Measurements from ENCODE around the gene SARDH.
A peak's percentile ranks its signal among the peaks of the same experiment; 100 is the strongest.

Gene SARDH

DNA sequence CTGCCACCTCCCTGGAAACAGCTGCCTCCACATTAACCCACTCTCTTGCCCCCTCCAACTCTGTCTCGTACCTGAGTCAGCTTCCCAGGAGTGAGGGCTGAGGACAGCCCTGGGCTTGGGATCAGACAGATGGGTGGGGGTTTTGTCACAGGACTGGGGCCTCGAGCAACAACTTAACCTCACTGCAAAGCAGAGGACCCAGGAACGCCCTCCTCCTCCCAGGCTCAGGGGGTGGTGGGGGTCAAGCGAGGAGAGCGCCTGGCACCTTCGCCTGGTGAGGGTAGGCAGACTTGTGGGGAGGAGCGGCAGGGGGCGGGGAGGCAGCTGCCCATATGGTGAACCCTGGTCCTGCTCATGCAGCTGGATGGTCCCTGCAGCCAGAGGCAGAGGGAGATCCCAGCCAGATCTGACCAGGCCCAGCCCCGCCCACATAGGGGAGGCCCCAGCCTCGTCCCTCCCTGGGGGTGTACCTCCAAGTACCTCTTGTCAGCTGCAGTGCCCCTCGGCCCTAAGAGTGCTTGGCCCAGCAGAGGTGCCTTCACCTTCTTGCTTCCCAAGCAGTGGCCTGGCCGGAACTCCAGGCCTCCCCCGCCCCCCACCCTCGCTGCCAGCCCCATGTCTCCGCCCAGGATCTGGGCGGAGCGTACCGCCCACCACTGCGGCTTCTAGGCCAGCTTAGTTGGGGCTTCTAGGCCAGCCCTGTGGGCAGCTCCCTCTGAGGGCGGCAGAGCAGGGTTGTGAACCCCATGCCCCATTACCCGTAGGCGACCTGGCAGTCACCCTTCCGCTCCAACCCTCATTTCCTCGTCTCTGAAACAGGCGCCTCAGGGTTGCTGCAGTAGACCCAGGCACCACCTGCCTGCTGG is at the start of gene SARDH:
Gene SARDH, minus strand, starts transcription at position 579 of the 866 bp plus-strand sequence. CDS start 4,179 bp downstream, outside the sequence.
- peak; percentile 47 for DNase-seq (ENCODE audit: low spot score)

DNA sequence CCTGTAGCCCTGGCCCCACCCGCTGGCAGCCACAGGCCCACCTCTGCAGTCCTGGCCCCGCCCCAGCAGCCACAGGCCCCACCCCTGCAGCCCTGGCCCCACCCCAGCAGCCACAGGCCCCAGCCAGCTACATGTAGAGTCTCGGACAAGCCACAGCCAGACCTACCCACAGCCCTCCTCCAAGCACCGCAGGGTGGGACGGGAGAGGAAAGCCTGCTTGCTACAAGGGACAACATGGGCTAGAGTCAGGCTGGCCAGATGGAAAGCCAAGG is 49.5 kb upstream of the SARDH start:
- DNase-seq (ENCODE audit: low spot score), result peak; percentile 82

GRCh38 chr9:133786907-133787753 is 49.0 kb upstream of the SARDH start:
- no peak for DNase-seq (ENCODE audit: low spot score)

- peak; percentile 71 for DNase-seq (ENCODE audit: low spot score)
Measured at GRCh38 chr9:133786371-133786753, 48.2 kb upstream of the SARDH start.

- DNase-seq (ENCODE audit: low spot score), result no peak
Measured at GRCh38 chr9:133785753-133786370, 47.7 kb upstream of the SARDH start.

- no peak for DNase-seq (ENCODE audit: low spot score)
Measured at GRCh38 chr9:133784731-133785561, 46.8 kb upstream of the SARDH start.

GRCh38 chr9:133783331-133783731 is 45.2 kb upstream of the SARDH start:
- no peak for DNase-seq (ENCODE audit: low spot score)

DNA sequence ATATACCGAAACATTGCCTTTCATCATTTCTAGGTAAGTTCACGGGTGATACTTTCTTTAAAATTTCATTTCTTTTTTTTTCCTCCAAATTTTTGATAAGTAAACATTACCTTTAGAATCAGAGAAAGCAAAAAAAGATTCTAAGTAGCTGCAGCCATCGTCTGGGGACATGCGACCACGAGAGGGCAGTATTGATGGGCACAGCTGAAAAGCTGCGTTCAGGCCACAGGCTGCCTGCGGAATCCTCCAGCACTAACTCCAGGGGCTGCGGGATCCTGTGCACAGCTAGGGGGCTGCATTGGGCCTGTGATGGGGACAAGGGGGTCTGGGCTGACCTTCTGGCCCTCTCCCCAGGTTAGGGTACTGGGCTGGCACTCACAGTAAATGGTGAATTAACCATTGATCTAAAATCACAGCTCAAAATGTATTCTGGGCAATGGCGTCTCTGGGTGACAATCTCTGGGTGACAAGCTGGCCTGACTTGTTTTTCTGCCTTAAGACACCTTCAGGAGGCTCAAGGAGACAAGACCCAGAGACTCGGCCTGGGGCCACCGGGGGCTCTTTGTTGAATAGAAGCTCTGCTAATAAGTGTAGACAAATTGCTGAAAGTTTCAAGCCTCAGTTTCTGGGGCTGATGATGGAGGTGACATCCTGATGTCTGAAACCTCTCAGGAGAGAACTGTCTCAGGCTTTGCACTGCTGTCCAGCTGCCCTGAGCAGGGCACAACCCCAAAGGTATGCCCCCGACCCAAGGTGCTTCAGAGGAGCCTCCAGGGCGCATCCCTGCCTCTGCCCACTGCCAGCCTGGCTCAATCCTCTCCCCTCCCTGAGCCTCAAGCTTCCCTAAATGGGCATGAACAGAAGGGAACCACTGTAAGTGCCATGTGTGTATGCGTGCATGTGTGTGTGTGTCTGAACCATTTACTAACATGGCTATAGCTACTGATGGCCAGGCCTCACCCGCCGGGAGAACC is 44.3 kb upstream of the SARDH start:
- peak; percentile 77 for DNase-seq (ENCODE audit: low spot score)

- DNase-seq (ENCODE audit: low spot score), result no peak
Measured at GRCh38 chr9:133781828-133782135, 43.6 kb upstream of the SARDH start.

DNA sequence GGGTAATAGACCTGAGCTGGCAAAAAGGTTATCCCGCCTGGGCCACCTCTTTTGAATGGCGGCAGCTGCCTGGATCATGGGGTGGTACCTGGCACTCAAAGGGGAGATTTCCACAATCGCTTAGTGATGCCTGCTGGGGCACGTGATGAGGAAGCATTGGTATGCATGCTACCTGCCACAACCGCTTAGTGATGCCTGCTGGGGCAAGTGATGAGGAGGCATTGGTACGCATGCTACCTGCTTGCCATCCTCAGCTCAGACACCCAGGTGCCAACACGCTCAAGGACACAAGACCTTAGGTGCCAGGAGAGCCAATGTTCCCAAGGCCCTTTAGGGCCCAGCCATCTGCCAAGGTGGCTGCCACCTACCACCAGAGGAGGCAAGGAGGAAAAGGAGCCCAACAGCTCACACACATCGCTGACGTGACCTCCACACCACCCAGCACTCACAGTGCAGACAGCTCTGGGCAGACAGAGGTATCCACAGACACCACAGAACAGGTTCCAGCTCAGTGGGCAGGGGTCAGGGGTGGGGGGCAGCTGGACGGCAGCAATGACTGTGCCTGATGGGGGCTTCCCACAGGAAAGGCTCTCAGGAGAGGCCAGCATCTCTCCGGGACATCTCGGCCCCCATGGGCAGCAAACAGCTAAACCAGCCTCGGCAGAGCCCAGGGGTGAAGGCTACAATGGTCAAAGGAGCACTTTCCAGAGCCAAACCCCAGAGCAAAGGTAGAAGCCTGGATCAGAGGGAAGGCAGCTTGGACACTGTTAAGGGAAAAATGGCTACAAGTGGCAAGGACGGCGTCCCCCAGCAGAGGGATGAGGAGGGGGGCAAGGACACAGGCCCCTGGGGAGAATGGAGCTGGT is 43.0 kb upstream of the SARDH start:
- DNase-seq (ENCODE audit: low spot score), result no peak

GRCh38 chr9:133780404-133780945 is 42.3 kb upstream of the SARDH start:
- DNase-seq (ENCODE audit: low spot score), result no peak

DNA sequence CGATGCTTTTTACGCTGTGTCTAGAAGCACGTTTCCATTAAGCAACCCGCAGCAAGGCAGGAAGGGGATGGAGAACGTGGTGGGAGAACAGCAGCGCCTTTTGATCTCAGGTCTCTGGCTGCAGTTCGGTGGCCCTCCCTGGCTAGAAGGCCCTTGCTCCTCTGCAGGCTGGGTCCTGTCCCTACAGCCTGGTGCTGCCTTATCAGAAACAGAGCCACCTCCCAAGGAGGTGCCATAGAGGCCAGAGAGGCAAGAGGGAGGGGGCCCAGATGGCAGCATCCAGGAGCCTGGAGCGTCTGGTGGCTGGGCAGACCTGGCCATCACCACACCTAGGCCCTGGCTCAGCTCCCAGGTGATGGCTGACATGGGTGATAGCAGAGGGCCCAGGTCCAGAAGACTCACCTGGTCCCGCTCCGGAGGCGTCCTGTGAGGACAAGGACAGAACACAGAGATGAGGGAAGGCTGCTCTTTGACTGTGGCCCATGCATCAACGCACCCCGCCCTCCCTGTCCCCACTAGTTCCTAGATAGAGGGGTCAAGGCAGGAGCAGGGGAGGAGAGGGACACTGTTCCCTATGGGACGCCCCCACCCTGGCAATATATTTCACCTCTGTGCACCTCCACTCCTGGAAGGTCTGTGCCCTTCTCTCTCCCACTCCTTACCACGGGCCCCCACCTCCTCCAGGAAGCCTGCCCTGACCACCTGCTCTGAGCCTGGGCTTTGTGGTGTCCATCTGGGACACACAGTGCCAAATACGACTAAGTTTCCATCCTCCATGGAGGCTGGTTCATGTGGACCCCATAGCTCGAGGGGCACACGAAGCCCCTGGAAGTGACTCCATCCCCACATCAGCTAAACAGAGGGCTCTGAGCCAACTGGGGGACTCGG is 41.6 kb upstream of the SARDH start:
- no peak for DNase-seq (ENCODE audit: low spot score)

DNA sequence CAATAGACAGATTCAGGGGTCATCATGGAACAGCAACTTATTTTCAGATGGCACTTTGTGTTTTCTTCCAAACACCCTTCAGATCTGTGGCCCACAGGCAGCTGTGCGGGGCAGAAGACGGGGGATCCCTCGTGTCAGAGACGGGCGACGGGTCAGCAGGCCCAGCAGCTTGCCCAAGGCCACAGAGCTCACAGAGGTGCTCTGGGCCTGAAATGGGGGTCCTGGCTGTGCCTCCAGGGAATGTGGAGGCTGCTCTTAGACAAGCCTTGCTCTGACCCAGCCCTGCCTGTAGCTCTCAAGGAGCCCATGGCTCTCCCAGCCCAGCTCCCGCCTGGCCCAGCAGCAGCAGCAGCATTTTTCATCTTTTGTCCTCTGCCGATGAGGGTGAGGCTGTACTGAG is 40.9 kb upstream of the SARDH start:
- no peak for DNase-seq (ENCODE audit: low spot score)

DNA sequence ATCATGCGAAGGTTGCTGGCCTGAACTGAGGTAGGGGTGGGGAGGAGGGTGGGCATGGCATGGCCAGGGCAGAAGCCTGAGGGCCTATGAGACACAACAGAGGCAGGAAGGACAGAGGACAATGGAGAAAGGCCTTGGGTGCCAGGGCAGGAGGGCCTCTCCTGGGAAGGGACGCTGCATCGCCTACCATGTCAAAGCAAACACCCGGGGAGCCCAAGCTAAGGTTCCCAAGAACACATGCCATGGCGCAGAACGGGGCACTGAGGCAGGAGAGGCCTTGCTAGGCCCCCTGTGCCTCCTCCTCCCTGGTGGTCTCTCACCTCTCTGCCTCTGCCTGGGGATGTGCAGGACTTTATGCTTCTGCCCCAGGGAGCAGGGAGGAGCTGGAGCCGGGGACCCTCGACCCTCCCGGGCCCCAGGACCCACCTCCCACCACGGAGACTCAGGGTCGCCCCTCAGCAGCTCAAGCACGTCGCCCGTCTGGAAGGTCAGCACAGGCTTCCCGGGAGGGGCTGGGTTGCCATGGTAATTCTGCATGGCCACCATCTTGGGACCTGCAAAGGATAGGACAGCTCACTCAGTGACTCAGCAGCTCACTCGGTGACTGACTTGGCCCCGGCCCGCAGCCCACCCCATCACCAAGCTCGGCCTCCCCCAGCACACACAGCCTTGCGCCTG is 40.3 kb upstream of the SARDH start:
- no peak for DNase-seq (ENCODE audit: low spot score)

GRCh38 chr9:133777871-133778270 is 39.7 kb upstream of the SARDH start:
- DNase-seq (ENCODE audit: low spot score), result no peak

DNA sequence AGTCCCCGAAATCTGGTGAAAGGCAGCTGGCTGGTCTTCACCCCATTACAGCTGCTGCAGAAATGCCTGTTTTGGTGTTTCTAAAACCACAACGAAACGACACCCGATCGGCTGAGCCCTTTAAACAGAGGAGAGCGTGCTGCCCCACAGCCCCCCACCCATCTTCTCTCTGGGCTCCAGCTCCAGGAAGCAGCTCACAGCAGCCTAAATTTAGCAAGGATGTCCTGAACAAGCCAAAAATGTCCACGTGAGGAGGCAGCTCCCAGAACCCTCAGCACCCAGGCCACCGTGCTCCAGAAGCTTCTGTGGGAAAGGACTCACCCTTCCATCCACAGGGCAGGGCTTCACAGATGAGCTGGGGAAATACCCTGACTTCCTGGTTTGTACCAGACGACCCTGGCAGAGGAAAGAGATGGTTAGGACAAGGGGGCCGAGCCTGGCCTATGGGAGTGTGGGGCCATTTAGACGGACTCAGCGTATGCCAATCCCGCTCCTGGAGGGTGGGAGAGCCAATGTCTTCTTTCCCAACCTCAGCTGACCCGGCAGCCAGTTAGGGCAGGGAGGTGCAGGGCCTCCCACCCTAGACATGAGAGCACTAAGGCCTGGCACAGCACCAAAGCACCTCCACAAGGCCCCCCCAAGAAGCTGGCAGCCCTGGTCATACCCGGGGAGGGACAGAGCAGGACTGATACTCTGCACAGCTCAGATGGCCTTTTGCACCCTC is 39.1 kb upstream of the SARDH start:
- DNase-seq (ENCODE audit: low spot score), result no peak
